SIG-M5 (cell line): ENCODE results near the gene ESPL1.

ENCODE experiments used
- DNase-seq: peaks from one replicate; lab custom pipeline; 2025; lab: John Stamatoyannopoulos, UW

ESPL1 gene

GRCh38 chr12:53338017-53338416 lies 69.9 kb downstream of the ESPL1 start:
- no peak for DNase-seq

GRCh38 chr12:53338916-53339315 lies 70.8 kb downstream of the ESPL1 start:
- no peak for DNase-seq

GRCh38 chr12:53340398-53340797 lies 72.3 kb downstream of the ESPL1 start:
- DNase-seq, result no peak
